HG03135 (cell line): ENCODE measurements around the gene SORCS2.
"Not testable (repeated sequence)": the region's sequence is repeated elsewhere in the genome, so short reads cannot be mapped to it uniquely, and the experiment has no call there.

Experiments used
- ATAC-seq: cut with Tn5 transposase; IDR thresholded peaks from one replicate; pipeline ENCODE4 v1.9.1; 2021; ENCODE audit warnings: mild to moderate bottlenecking, moderate library complexity; ENCODE audit not compliant: unreplicated experiment

The SORCS2 gene

DNA sequence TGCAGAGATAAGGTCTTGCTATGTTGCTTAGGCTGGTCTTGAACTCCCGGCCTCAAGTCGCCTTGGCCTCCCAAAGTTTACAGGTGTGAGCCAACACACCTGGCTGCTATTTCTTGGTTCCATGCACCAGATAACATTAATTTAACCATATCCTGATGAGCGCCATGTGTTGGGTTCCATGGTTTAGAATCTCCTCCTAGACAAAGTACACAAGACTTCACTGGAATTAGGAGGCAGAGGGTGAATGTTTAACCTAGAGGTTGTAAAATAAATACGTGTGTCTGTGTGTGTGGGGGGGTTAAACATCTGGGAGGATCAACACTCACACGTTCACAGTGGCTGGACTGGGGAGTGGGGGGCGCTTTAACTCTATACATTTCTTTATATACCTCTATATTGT, 32.4 kb upstream of the SORCS2 start:
- ATAC-seq, result no peak

DNA sequence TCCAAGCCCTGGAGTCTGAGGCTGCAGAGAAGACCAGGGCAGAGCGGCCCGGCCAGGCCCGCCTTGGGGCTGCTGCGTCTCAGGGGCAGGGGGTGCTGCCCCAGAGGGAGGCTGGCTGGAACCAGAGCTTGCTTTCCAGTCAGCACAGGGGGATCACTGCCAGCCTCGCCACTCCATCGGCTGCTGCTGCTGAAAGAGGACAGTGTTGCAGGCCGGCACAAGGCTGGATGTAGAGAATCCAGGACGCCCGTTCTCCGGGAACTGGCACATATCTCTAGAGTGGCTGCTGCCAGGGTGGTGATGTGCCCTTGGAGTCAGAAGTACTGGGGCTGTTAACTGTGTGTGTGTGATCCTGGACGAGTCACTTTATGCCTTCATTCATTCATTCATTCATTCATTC, 31.9 kb upstream of the SORCS2 start:
- ATAC-seq, result no peak

DNA sequence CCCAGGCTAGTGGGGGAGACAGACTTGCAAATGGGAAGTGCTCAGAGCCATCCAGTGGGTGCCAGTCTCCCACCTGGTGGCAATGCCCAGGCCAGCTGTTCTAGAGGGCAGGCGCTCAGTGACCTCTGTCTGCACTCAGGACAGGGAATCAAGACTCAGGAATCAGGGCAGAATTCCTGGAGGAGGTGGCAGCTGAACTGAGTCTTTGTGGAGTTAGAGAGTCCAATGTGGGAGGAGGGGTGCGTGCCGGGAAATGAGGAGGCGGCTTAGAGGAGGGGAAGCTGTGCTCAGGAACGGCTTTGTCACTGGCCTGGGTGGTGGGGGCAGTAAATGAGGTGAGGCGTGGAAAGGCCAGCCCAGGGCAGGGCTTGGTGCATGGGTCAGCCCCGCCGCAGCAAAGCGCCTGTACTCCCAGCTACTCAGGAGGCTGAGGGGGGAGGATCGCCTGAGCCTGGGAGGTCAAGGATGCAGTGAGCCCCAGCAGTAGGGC, 31.3 kb upstream of the SORCS2 start:
- no peak for ATAC-seq

DNA sequence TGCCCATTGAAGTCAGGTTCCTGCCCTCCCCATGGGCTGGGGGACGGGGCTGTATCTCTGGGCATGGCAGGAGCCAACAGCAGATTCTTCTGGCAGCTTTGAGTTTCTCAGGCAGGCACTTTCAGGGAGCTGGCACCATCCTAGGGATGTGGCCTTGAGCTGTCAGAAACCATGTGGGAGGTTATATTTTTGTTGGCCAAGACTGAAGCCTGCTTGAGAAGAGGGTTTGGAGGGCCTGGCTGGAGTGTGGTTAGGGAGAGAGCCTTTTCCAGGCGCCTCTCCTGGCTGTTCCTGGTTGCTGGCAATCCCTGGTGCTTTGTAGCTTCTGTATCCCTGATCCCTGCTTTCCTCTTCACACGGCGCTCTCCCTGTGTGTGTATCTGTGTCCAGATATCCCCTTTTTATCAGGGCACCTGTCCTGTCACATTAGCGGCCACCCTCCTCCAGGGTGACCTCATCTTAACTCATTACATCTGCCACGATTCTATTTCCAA, 30.6 kb upstream of the SORCS2 start:
- ATAC-seq, result no peak

DNA sequence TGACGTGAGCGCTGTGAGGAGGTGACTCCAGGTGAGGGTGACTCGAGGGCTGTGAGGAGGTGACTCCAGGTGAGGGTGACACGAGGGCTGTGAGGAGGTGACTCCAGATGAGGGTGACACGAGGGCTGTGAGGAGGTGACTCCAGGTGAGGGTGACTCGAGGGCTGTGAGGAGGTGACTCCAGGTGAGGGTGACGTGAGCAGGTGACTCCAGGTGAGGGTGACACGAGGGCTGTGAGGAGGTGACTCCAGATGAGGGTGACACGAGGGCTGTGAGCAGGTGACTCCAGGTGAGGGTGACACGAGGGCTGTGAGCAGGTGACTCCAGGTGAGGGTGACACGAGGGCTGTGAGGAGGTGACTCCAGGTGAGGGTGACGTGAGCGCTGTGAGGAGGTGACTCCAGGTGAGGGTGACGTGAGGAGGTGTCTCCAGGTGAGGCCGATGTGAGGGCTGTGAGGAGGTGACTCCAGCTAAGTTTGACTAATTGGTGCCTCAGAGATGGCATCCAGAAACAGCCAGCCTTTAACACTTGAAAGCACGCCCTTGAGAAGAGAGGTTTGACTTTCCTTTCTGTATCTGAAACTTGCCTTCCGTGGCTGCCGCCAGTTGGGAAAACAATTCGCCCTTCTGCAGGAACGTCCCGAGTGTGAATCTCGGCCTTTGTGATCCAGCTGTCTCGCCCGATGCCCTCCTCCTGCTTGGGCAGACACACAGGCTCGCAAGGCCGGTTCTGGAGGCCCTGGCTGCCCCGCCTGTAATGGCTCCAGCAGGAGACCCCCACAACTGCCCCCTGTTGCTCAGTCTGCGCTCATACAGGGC, 27.1 kb upstream of the SORCS2 start:
- not testable (repeated sequence) for ATAC-seq

DNA sequence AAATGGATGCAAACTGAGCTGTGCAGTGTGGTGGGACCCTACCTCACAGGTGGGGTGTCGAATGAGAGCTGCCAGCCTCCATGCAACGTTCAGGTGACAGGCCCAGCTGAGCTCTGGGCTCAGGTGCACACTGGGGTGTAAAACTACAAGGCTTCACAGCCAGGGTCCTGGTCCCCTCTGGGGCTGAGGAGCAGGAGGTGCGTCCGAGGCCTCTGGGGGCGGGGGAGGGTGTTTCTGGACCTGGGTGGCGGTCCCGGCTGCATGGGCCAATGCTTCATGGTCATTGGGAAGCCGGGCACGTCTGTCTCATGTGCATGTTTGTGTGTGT, 26.5 kb upstream of the SORCS2 start:
- ATAC-seq, result no peak

DNA sequence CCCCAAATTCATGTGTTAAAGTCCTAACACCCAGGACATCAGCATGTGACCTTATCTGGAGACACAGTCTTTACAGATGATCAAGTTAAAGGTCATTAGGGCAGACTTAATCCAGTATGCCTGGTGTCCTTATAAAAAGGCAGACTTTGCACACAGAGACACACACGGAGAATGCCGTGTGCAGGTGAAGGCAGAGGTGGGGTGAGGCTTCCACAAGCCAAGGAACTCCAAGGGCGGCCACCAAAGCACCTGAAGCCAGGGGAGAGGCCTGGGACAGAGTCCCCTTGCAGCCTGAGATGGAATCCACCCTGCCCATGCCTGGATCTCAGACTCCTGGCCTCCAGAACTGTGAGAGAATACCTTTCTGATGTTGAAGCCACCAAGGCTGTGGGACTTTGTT, 26.1 kb upstream of the SORCS2 start:
- ATAC-seq, result no peak

DNA sequence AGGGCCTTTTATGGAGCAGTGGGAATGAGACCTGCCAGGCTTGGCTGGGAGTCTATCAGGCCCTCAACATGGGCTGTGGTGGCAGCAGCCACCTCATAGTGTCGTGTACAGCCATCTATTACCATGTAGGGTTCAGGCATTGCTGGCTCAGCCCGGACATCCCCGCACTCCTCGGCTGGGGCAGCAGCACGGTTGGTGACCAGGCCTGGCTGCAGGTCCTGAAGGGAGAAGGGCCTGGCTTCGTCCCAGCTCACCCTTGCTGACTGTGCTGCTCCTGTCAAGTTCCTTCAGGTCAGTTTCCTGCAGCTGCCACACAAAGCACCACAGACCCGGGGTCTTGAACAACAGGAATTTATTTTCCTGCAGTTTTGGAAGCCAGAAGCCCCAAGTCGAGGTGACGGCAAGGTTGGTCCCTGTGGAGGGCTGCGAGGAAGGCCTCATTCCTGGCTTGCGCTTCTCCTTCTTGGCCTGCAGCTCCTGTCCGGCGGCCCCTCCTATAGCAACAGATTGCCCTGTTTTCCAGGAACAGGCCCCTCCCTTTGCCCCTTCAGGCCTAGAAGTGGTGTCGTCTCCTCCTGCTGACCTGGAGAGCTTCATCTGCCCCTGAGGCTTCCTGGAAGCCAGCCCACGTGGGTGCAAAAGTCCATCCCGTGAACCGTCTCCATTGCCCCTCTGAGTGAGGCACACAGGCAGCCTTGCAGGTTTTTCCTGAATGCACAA, 25.2 kb upstream of the SORCS2 start:
- no peak for ATAC-seq

DNA sequence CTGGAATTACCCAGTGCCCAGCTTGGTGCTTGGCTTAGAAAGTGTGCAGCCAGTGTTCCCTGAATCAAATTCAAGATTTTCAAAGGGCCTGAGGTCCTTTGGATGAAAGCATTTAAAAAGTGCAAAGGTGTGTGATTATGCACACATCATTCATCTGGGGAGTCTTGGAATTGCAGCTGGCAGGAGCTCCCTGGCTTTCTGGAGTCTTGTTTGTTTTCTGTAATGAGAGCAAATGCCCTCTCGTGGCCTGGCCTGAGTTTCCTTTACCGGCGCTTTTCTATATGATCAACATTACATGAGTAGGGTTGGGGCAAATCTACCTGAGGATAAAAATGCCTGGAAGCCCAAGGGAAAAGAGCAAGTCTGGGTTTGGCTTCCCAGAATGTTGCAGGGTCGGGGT, 24.6 kb upstream of the SORCS2 start:
- ATAC-seq, result no peak

DNA sequence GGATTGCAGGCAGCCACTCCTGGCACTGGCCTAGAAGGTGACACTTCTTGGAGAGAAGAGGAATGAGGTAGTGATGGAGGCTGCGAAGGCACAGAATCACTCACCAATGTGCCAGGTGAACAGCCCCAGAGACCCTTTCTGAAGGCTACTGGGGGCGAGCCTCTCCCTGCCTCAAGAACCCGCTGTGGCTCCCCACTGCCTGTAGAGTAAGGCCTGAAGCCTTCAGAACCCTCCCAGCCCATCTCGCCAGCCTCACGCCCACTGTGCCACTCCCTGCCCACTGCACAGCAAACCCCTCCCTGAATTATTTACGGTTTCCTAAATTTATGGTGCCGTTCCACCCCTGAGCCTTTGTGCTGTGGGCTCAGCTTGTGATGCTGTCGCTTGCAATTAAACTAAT, 24.2 kb upstream of the SORCS2 start:
- ATAC-seq, result no peak

DNA sequence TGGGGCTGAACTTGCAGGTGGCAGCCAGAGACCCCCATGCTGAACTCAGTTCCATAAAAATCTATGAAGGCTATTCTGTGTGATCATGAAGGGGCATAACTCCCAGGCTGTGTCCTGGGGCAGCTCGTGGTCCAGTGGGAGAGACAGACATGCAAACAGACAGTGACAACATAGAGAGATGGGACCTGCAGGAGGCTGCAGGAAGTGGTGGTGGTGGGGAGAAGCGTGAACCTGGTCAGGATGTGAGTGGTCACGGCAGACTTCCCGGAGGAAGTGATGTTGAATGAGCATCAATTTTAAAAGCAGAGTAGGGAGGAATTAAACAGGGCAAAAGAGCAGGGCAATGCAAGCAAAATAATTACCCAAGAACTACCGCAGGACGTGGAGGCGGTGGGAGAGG, 23.2 kb upstream of the SORCS2 start:
- no peak for ATAC-seq

DNA sequence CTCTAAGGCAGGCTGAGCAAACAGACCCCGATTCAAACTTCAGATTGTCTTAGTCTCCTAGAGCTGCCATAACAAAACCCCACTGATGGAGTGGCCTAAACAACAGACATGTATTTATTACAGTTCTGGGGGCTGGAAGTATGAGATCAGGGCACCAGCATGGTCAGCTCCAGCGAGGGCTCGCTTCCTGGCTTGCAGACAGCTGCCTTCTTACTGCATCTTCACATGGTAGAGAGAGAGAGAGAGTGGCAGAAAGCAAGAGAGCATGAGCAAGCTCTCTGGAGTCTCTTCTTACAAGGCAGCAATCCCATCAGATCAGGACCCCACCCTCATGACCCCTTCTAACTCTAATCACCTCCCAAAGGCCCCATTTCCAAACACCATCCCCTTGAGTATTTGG, 22.3 kb upstream of the SORCS2 start:
- ATAC-seq, result no peak

DNA sequence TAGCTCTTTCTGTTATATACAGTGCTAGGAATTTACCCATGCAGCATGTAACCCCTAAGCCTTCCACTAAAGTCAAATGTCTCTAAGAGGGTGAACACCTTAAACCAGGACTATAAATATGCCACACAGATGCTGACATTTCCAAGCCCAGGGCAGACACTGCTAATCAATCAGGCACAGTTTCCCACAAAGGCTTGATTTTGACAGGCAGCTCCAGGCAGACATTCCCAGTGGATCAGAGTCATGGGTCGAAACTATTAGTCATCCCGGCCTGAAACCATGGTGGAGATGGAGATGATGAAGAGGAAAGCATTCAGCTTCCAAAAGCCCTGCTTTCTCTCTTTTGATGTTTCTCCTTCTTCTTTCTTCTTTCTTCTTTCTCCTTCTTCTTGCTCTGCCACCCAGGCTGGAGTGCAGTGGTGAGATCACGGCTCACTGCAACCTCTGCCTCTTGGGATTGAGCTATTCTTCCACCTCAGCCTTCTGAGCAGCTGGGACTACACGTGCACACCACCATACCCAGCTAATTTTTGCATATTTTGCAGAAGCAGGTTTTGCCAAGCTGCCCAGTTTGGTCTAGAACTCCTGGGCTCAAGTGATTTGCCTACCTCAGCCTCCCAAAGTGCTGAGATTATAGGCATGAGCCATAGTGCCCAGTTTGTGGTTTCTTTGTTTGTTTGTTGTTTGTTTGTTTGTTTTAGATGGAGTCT, 21.0 kb upstream of the SORCS2 start:
- ATAC-seq, result no peak

DNA sequence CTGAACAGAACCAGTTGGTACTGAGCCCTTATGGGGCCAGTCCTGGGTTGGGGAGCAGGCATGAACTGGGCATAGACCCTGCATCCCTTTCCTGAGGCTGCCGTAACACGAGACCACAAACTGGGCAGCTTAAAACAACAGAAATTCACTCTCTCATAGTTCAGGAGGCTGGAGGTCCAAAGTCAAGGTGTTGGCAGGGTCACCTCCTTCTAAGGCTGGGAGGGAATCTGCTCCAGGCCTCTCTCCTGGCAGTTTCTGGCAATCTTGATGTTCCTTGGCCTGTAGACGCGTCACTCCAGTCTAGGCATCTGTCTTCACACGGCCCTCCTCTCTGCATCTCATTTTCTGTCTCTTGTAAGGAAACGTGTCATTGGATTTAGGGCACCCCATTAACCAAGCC, 19.8 kb upstream of the SORCS2 start:
- ATAC-seq, result no peak

DNA sequence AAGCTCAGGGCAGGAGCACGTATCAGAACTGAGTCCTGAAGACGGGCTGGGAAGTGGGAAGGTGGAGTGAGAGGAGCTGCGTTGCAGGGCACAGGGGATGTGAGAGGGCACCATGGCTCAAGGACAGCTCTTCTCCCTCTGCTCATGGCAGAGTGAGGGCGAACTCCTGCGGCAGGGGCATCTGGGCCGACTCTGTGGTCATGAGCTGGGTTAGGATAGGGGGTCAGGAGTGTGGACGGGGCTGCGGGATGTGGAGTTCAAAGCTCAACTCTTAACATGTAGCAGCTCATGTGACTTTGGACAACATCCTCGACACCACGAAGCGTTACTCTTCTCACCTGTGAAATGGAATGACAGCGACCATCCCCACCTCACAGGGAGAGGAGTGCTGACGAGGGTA, 19.4 kb upstream of the SORCS2 start:
- ATAC-seq, result no peak

DNA sequence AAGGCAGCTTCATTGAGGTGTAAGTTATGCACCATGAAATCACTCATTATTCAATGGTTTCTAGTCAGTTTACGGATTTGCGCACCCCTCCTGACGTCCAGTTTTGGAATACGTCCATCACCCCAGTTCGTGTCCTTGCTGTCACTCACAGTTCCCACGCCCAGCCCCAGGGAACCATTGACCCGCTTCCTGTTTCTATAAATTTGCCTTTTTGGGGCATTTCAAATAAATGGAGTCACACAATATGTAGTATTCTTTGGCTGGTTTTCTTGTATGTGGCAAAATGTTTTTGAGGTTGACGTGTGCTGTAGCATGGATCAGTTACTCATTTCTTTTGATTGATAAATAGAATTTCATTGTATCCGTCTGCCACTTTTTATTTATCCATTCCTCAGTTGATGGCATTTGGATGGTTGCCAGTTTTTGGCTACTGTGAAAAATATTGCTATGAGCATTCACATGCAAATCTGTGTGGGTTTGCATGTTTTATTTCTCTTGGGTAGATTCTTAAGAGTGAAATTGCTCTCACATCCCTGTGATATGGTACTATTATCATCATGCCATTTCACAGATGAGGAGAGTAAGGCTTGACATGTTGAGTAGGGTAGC, 18.4 kb upstream of the SORCS2 start:
- ATAC-seq, result no peak

DNA sequence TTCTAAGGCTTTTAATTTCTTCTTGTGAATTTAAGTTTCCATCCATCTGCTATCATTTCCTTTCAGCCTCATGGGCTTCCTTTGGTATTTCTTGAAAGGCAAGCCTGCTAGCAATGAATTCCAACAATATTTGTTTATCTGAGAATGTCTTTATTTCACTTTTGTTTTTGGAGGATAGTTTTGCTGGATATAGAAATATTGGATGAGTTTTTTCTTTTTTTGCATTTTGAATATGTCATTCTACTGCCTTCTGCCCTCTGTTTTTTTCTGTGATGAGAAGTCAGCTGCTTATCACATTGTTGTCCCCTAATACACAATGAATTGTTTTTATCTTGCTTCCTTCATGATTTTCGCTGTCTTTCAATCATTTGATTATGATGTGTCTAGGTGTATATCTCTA, 13.2 kb upstream of the SORCS2 start:
- ATAC-seq, result no peak

DNA sequence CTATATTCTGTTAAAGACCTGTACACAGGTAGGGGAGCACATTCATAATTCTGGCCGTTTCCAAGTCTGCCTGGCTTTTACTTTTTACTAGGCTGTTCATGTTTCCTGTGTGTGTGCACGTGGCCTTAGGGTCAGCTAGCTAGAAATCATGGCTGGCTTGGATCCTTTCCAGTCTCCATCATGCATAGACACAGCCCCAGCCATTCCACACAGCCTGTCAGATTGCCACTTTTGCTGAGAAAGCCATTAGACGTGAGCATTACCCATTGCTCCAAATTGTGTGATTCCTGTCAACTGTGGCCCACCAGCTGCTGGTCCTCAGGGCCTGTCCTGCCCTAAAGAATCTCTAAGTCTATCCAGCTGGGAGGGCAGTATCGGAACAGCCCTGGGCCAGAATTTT, 11.4 kb upstream of the SORCS2 start:
- ATAC-seq, result no peak

DNA sequence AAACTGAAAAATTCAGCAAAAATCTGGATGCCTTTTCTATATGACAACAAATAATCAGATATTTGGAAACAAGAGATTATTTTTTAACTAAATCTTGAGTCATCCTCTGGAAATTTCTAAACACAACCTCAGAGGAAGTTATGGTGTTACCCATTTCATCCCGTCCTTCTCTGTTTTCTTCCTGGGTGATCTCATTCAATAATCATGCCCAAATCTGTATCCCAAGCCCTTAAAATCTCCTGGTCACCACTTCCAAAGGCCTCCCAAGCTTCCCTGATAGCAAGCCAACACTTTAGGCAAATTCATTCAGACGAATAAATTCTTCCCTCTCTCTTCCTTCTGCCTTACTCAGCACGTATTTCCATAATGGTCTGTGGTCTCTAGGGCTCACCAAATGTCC, 9.7 kb upstream of the SORCS2 start:
- ATAC-seq, result no peak

DNA sequence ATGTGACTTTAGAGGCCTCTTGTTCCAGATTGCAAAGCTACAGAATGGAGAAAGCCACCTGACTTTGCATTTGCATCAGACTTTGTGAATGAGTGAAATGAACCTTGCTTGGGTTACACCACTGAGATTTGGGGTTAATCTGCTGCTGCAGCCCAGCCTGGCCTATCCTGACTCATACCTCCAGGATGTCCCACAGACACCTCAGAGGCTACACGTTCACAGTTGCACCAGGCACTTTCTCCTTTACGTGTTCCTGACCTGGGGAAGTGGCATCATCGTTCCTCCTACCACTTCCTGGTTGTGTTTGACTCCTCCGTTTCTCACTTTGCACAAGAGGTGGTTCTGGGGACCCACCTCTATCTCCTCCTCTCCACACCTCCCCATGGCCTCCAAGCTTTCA, 9.2 kb upstream of the SORCS2 start:
- no peak for ATAC-seq

DNA sequence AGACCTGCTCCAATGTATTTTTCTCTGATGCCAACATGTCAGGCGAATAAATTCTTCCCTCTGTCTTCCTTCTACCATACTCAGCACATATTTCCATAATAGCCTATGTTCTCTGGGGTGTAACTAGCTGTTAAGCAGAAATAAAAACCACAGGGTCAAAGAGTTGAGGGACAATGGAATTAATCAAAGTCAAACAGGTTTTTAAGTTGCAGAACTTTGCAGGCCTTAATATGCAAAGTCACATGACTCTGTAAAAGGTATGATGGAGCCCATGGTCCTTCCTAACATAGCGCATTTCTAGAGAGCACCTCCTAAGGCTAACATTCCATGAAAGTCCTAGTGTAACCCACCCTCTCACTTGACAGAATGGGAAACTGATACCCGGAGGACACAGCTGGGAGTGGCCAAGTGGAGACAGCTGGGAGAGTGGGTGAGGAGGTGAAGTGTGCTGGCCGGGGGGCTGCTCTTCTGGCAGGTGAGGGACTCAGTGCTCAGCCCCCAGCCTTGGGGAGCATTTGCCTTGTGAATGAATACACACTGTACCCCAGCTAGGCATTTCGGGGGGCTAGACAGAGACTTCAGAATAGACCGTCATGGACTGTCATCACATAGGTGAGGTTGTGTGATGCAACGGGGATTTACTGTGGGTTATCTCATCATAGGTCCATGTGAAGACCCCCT, 8.4 kb upstream of the SORCS2 start:
- ATAC-seq, result no peak
